GM18858 (cell line): ENCODE measurements around the gene MPC2.
"Not testable (repeated sequence)": the region's sequence is repeated elsewhere in the genome, so short reads cannot be mapped to it uniquely, and the experiment has no call there.

Experiments used
- ATAC-seq: cut with Tn5 transposase; IDR thresholded peaks from one replicate; pipeline ENCODE4 v1.9.1; 2021; ENCODE audit not compliant: unreplicated experiment

Gene MPC2

DNA sequence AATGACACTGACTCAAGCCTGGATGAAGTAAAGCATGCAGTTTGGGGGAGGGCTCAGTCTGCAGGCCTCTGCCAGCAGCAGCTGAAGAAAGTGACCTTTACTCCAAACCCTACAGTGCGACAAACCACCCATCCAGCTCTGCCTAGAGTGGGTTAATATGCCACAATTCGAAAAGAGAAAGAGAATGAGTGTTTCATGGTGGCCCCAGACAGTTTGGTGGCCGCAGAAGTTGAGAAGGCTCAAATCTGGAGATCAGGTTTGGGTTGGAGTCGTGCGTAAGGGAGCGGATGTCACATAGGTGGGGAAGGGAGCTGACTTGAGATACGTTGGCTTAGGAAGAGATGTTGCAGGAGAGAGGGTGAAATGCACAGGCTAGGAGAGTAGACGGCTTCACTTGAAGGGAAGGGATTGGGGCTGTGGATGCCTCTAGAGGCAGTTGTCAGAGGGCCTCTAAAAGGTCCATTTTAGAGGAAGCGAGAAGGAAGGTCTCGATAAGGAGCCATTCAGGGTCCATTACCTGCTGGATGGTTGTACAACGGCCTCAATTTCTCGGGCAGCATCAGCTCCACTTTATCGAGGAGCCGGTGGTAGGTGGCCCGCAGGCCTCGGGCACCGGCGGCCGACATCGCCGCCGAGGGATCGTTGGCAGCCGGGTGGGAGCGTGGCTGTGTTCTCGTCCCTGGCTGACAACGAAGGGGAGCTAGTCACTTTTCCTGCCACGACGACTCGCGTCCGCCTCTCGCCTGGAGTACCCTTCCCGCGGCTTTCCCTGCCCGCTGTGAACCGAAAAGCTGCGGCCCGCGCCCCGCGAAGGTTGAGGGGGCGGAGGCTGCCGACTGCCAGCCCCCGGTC, 1.4 kb downstream of the MPC2 start:
- ATAC-seq, result peak; percentile 1

DNA sequence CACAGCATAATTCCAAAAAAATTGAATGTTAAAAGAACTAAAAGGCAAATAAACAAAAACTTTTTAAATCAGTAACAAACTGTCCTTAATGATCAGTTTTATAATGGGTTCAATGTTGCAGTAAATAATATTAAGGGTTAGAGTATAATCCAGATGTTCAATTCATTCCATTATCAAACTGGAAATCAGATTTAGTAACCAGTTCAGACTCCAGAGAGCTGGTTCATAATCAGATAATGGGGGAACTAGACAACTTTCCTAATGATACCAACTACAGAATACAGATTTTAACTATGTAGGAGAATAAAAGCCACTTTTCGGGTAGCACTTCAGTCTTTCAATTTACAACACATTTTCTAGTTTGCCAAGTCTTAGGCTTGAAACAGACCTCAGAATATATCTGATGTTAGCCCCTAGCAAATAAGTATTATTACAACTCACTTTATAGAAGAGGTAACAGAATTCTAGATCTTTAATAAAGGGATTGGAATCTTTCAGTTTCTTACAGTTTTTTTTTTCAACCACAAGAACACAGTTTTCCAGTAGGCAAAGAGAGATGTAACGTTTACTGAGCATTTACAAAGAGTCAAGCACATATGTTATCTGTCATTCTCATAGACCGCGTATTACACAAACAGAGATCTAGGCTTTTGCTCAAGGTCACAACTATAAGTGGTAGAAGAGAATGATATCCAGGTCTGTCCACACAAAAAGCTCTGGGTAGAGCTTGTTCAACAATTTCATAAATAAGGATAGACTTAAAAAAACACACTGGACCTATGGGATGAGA, 2.3 kb downstream of the MPC2 start:
- ATAC-seq, result no peak

DNA sequence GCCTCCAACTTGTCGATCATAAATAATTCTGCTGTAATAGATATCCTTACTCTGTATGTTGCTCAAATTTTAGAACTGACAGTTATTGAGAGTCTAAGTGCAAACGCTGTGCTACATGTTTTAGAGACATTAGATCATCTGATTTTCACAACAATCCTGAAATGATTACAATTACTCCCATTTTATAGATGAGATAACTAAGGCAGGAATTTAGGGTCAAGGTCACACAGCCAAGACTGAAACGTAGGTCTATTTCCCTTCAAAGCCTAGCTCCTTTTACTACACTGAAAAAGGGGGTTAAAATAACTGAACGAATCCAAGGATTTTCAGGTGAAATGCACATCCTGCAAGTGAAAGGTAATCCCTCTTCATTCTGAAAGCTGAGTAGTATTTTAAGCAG, 3.1 kb downstream of the MPC2 start:
- ATAC-seq, result no peak

DNA sequence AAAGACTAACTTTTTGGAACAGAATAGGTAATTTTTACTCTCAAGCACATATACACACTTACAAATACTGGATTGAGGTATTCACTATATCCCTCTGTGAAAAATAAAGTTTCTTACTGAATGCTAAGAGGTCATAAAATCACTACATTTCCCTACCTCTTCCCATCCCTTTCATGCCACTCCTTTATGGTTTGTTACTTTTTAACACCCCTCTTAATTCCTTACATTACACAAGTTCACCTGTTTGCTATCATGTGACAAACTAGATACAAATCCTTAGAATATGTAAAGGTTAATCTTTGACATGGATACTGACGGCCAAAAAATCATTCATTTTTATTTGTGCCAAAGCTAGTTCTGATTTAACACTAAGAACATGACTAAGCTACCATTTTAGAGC, 7.1 kb downstream of the MPC2 start:
- ATAC-seq, result no peak

- ATAC-seq, result not testable (repeated sequence)
Measured at GRCh38 chr1:167928919-167929318, 8.0 kb downstream of the MPC2 start.

DNA sequence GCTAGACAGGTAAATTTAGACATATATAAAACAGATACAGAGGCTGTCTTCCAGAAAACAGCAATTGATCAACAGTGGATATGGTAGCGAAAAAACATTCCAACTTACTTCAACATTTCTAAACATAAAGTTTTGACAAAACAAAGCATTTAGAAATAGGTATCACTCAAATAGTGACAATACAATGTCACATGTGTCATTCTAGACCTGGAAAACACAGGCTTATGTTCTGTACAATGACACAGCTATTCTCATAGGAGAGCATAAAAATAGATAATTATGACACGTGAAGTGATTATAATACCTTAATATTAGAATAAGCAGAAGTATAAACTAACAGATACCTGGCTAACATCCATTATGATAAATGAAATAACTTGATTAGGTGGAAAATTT, 8.4 kb downstream of the MPC2 start:
- ATAC-seq, result no peak

DNA sequence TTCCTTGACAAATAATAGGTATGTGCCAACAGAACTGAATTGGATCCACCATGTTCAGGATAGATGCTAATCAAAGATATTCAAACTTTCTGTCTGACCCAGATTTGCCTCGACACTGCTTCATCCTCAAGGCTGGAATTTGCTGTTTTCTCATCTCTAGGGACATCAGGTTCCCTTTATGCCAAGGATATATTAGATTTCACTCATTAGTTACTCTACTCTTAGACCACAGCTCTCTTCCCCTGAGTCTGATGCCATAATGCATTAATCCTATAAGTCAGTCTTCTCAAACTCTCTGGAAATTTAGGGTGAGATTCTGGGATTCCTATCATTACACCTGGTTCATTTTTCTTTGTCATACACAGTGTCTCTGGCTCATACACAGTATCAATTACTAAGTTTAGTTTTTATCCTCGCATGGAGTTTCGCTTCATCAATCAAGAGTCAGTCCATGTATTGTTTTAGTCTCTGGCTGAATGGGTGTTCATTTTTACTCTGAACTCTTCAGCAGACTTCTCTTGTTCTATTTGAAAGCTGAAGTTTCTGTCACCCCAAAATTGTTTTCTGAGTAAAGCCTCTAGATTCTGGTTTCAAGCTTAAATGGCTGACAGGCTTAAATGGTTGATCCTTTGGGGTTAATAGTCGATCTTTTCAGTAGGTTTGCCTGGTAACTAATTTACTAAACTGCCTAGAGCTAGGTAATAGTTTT, 9.7 kb downstream of the MPC2 start:
- no peak for ATAC-seq

- ATAC-seq, result no peak
Measured at GRCh38 chr1:167926486-167926997, 10.3 kb downstream of the MPC2 start.

DNA sequence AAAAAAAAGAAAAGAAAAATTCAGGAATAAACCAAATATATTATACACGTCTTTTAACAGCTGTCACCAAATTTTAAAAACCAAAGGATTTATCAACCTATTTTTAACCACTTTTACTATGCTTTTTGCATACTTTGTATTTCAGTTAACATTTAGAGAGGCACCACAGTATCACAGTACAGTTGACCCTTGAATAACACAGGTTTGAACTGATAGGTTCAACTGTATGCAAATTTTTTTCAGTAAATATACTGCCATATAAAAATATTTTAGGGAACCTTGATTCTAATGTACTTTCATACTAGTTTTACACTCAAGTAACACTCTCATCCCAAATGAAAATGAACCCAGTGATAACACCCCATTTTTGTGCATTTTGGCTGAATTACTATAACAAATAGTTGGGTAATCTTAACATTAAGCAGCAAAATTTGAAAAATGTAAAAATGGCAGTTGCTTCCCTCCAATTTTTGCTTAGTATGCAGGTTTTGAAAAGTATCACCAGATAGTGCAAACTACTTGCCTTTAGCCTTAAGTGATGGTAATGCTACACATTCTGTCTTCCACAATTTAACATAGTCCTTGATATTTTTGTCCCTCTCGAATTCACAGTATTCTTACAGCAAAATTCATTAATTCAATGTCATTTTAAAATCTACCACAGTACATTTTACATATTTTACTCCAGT, 12.2 kb downstream of the MPC2 start:
- ATAC-seq, result no peak

GRCh38 chr1:167924102-167924501, 12.8 kb downstream of the MPC2 start:
- no peak for ATAC-seq

- no peak for ATAC-seq
Measured at GRCh38 chr1:167923324-167924056, 13.4 kb downstream of the MPC2 start.

GRCh38 chr1:167922611-167923074, 14.2 kb downstream of the MPC2 start:
- no peak for ATAC-seq

GRCh38 chr1:167922023-167922422, 14.8 kb downstream of the MPC2 start:
- peak; percentile 40 for ATAC-seq

DNA sequence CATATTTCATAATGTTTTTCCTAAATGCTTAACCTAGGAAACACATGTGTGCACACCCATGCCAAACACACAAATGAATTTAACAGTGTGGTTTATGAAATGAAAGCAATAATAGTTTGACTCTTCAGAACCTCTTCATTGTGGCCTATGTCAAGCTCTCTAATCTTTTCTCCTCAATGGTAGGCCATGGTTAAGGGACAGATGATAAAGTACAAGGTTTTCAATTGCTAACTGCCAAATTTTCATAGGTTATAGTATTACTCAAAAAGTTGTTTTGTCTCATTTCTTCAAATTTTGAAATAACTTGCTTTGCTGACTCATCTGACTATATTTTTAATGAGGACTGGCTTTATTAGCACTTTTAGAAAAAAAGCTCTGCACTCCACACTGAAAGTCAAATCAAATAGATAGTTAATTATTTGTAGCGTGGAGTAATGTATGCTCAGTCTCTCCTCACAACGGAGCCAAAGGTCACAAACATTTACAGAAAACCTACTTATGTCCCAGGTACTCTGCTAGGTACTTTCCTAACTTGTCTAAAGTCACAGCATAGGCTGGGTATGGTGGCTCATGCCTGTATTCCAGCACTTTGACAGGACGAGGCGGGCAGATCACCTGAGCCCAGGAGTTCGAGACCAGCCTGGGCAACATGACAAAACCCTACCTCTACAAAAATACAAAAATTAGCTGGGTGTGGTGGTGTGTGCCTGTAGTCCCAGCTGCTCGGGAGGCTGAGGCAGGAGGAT, 19.9 kb downstream of the MPC2 start:
- no peak for ATAC-seq

- no peak for ATAC-seq
Measured at GRCh38 chr1:167915569-167915968, 21.3 kb downstream of the MPC2 start.

DNA sequence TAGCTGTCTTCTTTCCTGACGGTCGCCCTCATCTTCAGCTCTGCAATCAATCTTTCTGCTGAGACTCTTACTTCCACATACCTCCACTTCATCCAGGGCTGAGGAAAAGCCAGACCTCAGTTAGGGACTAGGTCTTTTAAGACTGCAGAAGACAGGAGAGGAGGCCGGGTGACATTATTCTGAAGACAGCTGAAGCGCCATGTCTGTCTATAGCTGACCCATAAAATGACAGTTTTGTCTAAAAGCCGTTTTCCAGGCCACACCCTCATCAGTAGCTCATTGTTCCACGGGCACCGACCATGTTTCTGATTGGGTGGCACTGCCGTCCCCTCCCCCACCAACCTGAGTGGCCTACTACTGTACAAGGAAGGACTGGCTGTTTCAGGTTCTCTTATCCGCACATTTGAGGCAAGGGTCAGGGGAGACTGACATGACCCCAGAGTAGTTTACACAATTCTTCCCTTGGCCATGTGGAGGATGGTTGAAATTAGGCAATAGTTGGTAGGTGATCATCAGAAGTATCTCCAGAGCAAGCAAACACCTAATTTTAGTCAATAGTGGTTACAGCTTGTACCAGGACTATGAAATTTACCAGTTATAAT, 22.9 kb downstream of the MPC2 start, which contains the start of gene ADCY10:
ADCY10 (minus strand) TSS at position 240 of the 602 bp plus-strand sequence. CDS start 8,994 bp downstream, outside the sequence.
- ATAC-seq, result no peak

GRCh38 chr1:167912294-167912693, 24.6 kb downstream of the MPC2 start:
- ATAC-seq, result no peak

DNA sequence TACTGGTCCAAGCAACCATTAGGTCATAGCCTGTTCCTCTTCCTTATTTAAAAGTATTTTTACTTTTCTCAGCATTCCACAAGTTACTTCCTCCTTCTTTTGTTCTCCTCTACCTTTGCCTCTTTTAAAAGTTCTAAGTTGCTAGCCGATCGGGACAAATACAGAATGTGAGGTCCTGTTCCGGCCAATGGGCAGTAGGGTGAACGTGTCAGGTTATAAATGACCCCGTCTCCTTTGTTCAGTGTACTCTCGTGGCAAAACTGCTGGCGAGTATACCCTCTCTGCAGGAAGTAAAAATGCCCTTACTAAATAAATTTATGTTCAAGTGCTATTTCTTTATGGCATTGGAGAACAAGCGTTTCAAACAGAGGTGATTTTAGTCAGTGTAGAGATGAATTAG, 25.5 kb downstream of the MPC2 start:
- ATAC-seq, result no peak

GRCh38 chr1:167910530-167910929, 26.3 kb downstream of the MPC2 start:
- ATAC-seq, result no peak
